Left kidney (tissue), 2 donors: ENCODE data around the gene PTPRJ. TPM values are rescaled to one million over a fixed set of nuclear protein-coding genes. Genes with fewer than 3 reads are reported as not detected.
"Not testable (repeated sequence)": the region's sequence is repeated elsewhere in the genome, so short reads cannot be mapped to it uniquely, and the experiment has no call there.

Experiments
- DNase-seq: peaks from one replicate; pipeline ENCODE4 v3.0.0-alpha.2; 2013
- polyA plus RNA-seq: library from polyadenylated mRNA; unstranded; fragments of 120-200 nt; gene quantifications from one replicate; pipeline ENCODE4 v1.2.1, GENCODE V29; 2013; ENCODE audit not compliant: insufficient read length

PTPRJ gene
- polyA plus RNA-seq, 1 donor = 26.9 TPM

DNA sequence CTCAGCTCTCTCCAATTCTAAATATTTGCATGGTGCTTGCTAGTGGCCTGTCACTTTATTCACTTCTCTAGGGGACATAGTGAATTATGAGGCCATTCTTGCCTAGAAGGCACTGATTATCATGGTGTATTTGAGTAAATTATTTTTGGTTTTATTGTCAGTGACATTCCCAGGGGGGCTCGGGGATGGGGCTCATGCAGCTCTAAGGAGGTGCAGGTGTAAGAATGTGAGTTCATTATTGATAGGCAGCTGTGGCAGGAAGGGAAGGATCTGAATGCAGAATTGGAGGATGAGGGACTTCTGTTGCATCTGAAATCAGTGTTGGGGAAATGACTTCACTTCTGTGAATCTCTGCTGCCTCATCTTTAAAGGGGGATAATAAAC, 182.5 kb downstream of the PTPRJ start:
- DNase-seq = no peak

- no peak for DNase-seq
Observed at GRCh38 chr11:48163360-48164100, 183.2 kb downstream of the PTPRJ start.

GRCh38 chr11:48164836-48165235, 184.5 kb downstream of the PTPRJ start:
- no peak for DNase-seq

DNA sequence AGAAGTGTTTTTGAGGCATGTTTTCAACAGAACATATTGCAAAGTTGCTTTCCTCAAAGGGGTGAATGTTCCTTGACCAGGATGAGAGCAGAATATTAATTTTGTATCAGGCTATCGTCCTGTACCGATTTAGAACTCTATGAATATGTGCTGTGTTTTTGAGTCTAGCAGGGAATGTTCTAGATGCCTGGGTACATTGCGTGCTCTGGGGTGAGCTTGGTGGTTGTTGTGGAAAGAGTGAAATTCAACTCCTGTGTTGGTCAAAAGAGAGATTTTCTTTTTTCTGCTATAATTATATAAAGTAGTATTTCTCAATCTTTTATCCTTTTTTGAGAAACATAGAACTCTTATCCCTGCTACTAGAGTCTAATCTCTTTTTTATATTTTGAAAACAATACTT, 185.1 kb downstream of the PTPRJ start:
- no peak for DNase-seq

DNA sequence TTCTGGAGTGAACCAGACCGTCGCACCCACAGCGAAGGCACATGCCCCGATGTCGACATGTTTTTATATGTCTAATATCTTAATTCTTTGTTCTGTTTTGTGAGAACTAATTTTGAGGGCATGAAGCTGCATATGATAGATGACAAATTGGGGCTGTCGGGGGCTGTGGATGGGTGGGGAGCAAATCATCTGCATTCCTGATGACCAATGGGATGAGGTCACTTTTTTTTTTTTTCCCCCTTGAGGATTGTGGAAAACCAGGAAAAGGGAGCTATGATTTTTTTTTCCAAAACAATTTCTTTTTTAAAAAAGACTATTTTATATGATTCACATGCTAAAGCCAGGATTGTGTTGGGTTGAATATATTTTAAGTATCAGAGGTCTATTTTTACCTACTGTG, 187.0 kb downstream of the PTPRJ start:
- DNase-seq = no peak

GRCh38 chr11:48168815-48169214, 188.5 kb downstream of the PTPRJ start:
- no peak for DNase-seq

GRCh38 chr11:48169259-48169658, 188.9 kb downstream of the PTPRJ start:
- DNase-seq = no peak

DNA sequence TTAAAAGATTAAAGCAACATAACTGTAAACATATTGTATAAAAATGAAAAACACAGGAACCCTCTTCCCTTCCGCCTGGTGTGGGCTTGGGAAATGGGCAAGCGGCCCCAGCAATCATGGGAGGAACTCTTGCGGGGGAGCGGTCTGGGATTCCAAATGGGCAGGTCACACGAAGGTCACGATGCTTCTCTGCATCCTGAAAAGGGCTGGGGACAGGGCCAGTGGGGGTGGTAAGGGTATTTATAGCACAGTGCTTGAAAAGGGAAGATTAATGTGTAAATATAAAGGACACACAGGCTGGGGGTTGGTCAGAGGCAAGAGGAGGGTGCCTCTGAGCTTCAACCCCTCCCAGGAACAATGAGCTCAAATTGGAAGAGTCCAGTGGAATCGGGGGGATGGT, 189.4 kb downstream of the PTPRJ start:
- no peak for DNase-seq

GRCh38 chr11:48170241-48171233, 190.2 kb downstream of the PTPRJ start:
- DNase-seq = no peak

DNA sequence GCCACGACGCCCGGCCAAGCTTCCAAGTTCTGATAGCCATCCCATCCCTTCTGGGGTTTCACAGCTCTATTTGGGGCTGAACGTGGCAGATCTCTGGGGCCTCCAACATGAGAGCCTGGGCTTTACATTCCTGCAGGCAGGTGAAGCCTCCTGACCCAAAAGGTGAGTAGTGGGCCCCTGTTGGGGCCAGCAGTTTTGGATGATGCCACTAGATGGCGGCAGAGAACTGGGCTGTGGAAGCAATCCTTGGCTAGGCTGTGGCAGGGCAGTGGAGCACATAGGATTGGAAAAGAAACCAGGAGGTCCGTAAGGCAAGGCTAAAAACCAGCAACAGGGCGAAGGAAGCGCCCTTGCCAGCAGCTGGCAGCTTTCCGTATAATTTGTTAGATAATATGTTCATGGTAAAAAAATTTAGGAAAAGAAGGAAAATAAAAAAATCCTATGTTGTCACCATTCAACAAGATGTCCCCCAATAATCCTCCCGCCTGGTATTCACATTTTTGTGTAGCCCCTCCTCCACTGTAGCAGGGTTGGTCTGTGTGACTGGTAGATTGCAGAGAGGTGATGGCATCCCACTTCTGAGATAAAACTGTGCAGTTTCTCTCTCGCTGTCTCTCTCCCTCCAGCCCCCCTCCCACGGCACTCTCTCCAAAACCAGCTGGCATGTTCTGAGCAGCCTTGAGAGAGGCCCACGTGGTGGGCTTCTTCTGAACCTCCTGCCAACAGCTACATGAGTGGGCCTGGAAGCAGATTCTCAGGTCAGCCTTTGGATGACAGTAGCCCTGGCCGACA, 192.7 kb downstream of the PTPRJ start:
- peak; percentile 57 for DNase-seq

DNA sequence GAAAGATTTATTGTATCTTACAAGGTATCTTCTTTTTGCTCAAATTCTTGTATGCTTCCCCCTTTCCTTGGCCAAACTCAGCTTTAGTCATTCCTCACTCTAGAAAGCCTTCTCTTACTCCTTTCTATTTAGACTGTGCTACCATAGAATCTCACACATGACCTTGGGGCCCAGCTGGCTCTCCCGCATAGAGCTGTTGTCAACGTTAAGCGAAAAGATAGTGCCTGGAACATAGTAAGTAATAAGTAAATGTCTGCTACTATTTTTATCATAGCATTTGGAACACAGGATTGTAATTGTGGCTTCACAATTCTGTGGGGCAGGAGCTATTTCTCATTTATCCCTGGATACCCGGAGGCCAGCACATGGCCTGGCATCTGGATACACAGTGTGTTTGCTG, 197.3 kb downstream of the PTPRJ start:
- DNase-seq = no peak

DNA sequence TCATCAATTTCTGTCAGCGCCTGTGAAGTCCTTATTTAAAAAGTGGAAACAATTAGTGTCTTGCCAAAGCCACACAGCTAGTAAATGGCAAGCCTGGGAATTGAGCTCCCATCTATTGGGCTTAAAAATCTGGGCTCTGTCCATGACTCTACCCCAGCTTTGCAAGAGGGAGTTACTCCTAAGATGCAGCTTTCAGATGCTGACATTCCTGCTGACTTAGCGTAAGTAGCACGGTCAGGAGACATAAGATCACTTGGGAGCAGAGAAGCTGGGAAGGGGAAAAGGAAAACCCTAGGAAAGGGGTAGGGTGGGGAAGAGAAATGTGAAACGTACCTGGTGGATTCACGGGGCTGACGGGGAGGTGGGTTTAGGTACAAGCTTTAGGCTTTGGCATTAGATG, 200.3 kb downstream of the PTPRJ start:
- DNase-seq = no peak

GRCh38 chr11:48182860-48183526, 202.6 kb downstream of the PTPRJ start:
- no peak for DNase-seq

- no peak for DNase-seq
Observed at GRCh38 chr11:48184452-48184851, 204.1 kb downstream of the PTPRJ start.

- not testable (repeated sequence) for DNase-seq
Observed at GRCh38 chr11:48190906-48191654, 210.7 kb downstream of the PTPRJ start.

- DNase-seq = no peak
Observed at GRCh38 chr11:48193876-48194275, 213.5 kb downstream of the PTPRJ start.

DNA sequence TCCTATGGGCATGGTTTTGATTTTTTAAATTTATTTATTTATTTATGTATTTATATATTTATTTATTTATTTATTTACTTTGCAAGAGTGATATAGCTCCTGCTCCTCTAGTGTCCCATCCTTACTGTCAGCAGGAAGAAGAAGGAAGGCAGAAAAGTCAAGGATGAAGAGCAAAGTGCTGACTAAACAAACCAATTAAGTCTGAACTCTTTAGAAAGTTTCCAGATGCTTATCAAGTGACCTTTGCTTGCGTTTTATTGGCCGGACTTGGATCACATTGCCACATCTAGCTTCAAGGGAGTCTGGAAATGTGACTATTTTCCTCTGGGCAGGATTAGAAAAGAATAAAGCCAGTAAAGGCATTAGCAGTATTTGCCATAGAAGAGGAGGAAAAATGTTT, 227.5 kb downstream of the PTPRJ start:
- DNase-seq = no peak

GRCh38 chr11:48210052-48210451, 229.7 kb downstream of the PTPRJ start:
- no peak for DNase-seq

DNA sequence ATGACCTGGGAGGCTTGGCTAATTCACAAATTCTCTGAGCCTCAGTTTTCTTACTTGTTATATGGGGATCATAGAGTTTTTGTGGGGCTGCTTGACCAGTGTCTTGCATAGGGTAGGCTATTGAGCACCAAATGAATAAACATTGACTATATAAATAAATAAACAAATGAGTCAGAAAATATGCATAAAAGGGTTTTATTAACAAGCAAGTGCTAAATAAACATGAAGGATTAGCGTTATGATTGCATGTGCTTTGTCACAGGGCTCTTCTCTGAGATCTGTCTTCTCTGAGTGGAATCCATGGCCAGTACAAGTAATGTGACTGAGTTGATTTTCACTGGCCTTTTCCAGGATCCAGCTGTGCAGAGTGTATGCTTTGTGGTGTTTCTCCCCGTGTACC, 236.2 kb downstream of the PTPRJ start, which contains the start of gene OR4B1:
Gene OR4B1 (plus strand): TSS at position 301 of the 400 bp plus-strand sequence. CDS start 0 bp downstream, at position 301.
- no peak for DNase-seq
